OCI-LY1 (cell line): ENCODE results near the gene SON.
A peak's percentile ranks its signal among the peaks of the same experiment; 100 is the strongest.

ENCODE experiments used
- H2AFZ ChIP-seq: fragments of 200-600 bp; sonication (generic), shearing (Covaris generic); 2 replicates; pipeline ENCODE4 v1.6.0; 2014; ENCODE audit warnings: antibody characterized with exemption, mild to moderate bottlenecking, low read length
- H3F3A ChIP-seq: fragments of 200-600 bp; sonication (generic), shearing (Covaris generic); 2 replicates; pipeline ENCODE4 v1.6.0; 2014; ENCODE audit warnings: mild to moderate bottlenecking, antibody characterized with exemption, low read length, moderate library complexity; ENCODE audit not compliant: insufficient read depth
- H3K27ac ChIP-seq: fragments of 200-600 bp; sonication (generic); 2 replicates; pipeline ENCODE4 v1.5.1; 2014; ENCODE audit warnings: low read length, mixed run types, mild to moderate bottlenecking, low read depth; ENCODE audit not compliant: poor library complexity, severe bottlenecking
- H3K27me3 ChIP-seq: fragments of 200-600 bp; sonication (generic); 2 replicates; pipeline ENCODE4 v1.6.0; 2014; ENCODE audit warnings: antibody characterized with exemption, mild to moderate bottlenecking, low read length, moderate library complexity; ENCODE audit not compliant: insufficient read depth
- H3K36me3 ChIP-seq: fragments of 200-600 bp; sonication (generic); 2 replicates; pipeline ENCODE4 v1.6.1; 2014; ENCODE audit warnings: mild to moderate bottlenecking, antibody characterized with exemption, low read length, moderate library complexity, mixed read lengths; ENCODE audit not compliant: insufficient read depth
- H3K4me1 ChIP-seq: fragments of 200-600 bp; sonication (generic); 2 replicates; pipeline ENCODE4 v1.5.1; 2014; ENCODE audit warnings: mild to moderate bottlenecking, low read length, moderate library complexity; ENCODE audit not compliant: insufficient read depth, severe bottlenecking
- H3K4me2 ChIP-seq: fragments of 200-600 bp; sonication (generic), shearing (Covaris generic); 2 replicates; pipeline ENCODE4 v1.6.1; 2014; ENCODE audit warnings: low read length
- H3K4me3 ChIP-seq: fragments of 200-600 bp; sonication (generic); 2 replicates; pipeline ENCODE4 v1.5.1; 2014; ENCODE audit warnings: low read length, low read depth, mild to moderate bottlenecking, mixed read lengths; ENCODE audit not compliant: poor library complexity, severe bottlenecking
- H3K79me2 ChIP-seq: fragments of 200-600 bp; shearing (Covaris generic); 2 replicates; pipeline ENCODE4 v1.6.1; 2016; ENCODE audit warnings: mixed run types, low read length, mixed read lengths; ENCODE audit not compliant: insufficient read depth
- H3K9ac ChIP-seq: fragments of 200-600 bp; sonication (generic), shearing (Covaris generic); 2 replicates; pipeline ENCODE4 v1.6.1; 2014; ENCODE audit warnings: mild to moderate bottlenecking, low read length, mixed read lengths
- H3K9me2 ChIP-seq: fragments of 200-600 bp; sonication (generic), shearing (Covaris generic); 2 replicates; pipeline ENCODE4 v1.6.1; 2014; ENCODE audit warnings: low read depth, mild to moderate bottlenecking, low read length, mixed read lengths
- H3K9me3 ChIP-seq: fragments of 200-600 bp; shearing (Covaris generic); 2 replicates; pipeline ENCODE4 v1.6.1; 2014; ENCODE audit warnings: low read length, mixed read lengths
- H4K20me1 ChIP-seq: fragments of 200-600 bp; sonication (generic), shearing (Covaris generic); 2 replicates; pipeline ENCODE4 v1.6.0; 2016; ENCODE audit warnings: mild to moderate bottlenecking, low read length; ENCODE audit not compliant: insufficient read depth
- EZH2 ChIP-seq: fragments of 200-600 bp; sonication (generic), shearing (Covaris generic); IDR thresholded peaks from 2 replicates; pipeline ENCODE4 v1.8.0; 2017; ENCODE audit warnings: borderline replicate concordance, mixed run types, mild to moderate bottlenecking, antibody characterized with exemption, low read length, moderate library complexity, mixed read lengths
- TF ChIP-seq, protein P1 (sequence below): fragments of 200-600 bp; sonication (generic), shearing (Covaris generic); IDR thresholded peaks from 2 replicates; pipeline ENCODE4 v1.5.1; 2017; ENCODE audit warnings: mild to moderate bottlenecking, antibody characterized with exemption, low read length, moderate library complexity, mixed read lengths

SON gene

DNA sequence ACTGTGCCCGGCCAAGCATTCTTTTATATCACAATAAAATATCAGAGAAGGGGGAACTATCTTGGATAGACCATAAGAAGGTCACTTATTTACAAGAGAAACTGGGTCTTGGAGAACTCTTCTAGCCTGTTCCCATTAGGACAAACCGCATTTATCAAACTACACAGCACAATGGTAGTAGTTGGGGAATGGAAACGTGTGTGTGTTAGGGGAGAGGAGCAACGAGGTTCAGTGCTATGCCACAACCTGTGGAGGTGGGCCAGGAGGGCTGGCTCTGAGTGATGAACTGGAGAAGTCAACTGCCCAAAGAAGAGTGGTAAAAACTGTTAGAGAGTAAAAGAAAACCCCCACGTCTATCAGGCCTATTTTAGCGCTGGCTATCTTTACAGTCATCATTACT, 44.1 kb downstream of the SON start:
- Histone ChIP-seq H3K27me3 (no peaks in the 10 kb centered on the region), H3F3A (0 out of 2 replicates have a peak, but pooled peaks cover under 1% of the 10 kb centered on the region), H3K9me2 (no peaks in the 10 kb centered on the region), H2AFZ (no peak overlapping the region), H3K79me2 (peaks cover 23% of the 10 kb centered on the region), H3K9me3 (no peaks in the 10 kb centered on the region), H3K4me2 (peak overlapping the region; percentile 99), H3K4me3 (peak overlapping the region; percentile 87), H3K4me1 (peaks cover 22% of the 10 kb centered on the region), H4K20me1 (no peaks in the 10 kb centered on the region), H3K36me3 (peaks cover 45% of the 10 kb centered on the region), H3K27ac (no peak overlapping the region), H3K9ac (peak overlapping the region; percentile 96)
- TF ChIP-seq, protein P1, sequence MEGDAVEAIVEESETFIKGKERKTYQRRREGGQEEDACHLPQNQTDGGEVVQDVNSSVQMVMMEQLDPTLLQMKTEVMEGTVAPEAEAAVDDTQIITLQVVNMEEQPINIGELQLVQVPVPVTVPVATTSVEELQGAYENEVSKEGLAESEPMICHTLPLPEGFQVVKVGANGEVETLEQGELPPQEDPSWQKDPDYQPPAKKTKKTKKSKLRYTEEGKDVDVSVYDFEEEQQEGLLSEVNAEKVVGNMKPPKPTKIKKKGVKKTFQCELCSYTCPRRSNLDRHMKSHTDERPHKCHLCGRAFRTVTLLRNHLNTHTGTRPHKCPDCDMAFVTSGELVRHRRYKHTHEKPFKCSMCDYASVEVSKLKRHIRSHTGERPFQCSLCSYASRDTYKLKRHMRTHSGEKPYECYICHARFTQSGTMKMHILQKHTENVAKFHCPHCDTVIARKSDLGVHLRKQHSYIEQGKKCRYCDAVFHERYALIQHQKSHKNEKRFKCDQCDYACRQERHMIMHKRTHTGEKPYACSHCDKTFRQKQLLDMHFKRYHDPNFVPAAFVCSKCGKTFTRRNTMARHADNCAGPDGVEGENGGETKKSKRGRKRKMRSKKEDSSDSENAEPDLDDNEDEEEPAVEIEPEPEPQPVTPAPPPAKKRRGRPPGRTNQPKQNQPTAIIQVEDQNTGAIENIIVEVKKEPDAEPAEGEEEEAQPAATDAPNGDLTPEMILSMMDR = no peak
- no peak for TF ChIP-seq EZH2

DNA sequence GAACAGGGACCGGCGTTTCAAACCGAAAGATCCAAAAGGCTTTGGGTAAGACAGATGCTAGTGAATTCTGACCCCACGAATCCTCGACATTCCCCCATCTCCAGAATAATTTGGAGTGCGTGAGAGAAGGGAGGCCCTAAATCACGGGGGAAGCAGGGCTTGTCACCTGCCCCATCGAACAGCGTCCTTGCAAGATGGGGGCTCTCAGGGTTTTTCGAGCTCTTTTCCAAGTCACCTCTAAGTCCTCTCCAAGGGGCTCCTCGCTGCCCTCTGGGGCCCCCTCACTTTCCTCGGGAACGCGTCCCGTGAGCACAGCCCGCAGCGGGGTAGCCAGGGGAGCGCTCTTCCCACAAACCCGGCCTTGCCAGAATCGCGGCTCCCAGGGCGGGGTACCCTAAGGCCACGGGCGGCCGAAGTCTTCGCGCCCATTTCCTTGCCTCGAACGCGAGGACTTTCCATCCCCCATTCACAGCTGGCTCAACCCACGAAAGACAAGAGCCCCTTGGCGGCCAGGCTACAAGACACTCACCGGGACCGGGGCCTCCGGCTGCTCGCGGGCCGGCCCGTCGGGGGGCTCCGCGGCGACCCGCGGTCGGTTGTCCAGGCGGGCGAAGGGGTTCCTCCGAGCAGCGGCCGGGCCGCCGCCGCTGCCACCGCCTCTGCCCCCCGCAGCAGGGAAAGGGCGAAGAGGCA, 45.1 kb downstream of the SON start:
- Histone ChIP-seq H3K4me2 (peak overlapping the region; percentile 99), H3K9me3 (no peaks in the 10 kb centered on the region), H3K36me3 (peaks cover 37% of the 10 kb centered on the region), H3K9me2 (no peaks in the 10 kb centered on the region), H3K79me2 (peaks cover 23% of the 10 kb centered on the region), H3K4me1 (peaks cover 22% of the 10 kb centered on the region), H3K27ac (peak overlapping the region; percentile 21), H2AFZ (0 out of 2 replicates have a peak overlapping the region, but pooled peaks have one; percentile 15), H3K27me3 (no peaks in the 10 kb centered on the region), H3F3A (no peaks in the 10 kb centered on the region), H3K4me3 (peak overlapping the region; percentile 87), H3K9ac (peak overlapping the region; percentile 96), H4K20me1 (no peaks in the 10 kb centered on the region)
- TF ChIP-seq, protein P1 = no peak
- no peak for TF ChIP-seq EZH2

DNA sequence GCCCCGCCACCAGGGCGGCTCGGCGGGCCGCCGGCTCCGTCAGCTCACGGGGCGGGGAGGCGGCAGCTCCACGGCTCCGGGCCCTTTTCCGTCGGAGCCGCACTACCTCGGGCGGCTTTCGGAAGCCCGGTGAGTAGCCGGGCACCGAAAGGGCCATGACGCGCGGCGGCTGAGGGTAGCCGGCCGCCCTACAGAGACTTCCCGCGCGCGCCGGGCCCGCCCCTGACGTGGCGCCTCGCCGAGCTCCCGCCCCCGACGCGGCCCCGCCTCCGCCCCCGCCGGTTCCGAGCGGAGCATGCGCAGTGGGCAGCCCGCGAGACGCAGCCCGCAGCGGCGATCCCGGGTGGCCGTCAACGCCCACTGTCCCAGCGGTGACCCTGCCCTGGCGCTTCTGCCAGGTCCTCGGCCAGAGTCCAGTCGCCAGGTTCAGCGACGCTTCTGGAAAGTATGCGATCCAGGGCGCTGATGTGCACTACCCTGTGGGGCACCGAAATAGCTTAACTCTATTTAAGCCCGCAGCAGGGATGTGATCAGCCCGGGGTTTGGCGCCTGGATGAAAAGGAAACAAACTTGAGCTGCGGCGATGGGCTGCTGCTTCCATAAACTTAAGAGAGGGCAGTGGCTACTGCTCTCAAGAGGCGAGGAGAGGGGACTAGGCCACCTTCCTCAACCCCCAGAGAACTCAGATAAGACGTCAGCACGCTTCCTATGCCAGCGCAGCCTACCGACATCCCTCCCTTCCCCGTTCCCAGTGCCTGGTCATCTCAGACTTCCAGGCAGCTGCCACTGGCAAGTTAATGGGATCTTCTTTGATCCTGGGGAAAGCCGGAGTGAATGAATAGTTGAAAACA, 45.9 kb downstream of the SON start, which contains the start of gene DONSON:
Gene DONSON (minus strand): TSS at position 200 of the 851 bp plus-strand sequence. CDS start 43 bp downstream, at position 157.
- Histone ChIP-seq H3K9me3 (no peaks in the 10 kb centered on the region), H3K79me2 (peaks cover 23% of the 10 kb centered on the region), H3K9me2 (no peaks in the 10 kb centered on the region), H3F3A (no peaks in the 10 kb centered on the region), H3K4me2 (peak within 1 kb of the TSS; percentile 99), H3K27me3 (no peaks in the 10 kb centered on the region), H3K9ac (peak within 1 kb of the TSS; percentile 96), H2AFZ (peak within 1 kb of the TSS; percentile 29), H3K36me3 (peaks cover 30% of the 10 kb centered on the region), H3K27ac (peak within 1 kb of the TSS; percentile 21), H3K4me1 (peaks cover 22% of the 10 kb centered on the region), H4K20me1 (no peaks in the 10 kb centered on the region), H3K4me3 (peak within 1 kb of the TSS; percentile 87)
- TF ChIP-seq EZH2 = no peak
- TF ChIP-seq, protein P1 = no peak
